Effector memory CD4-positive, alpha-beta T cell (primary cell): ENCODE data around the gene FAM20C.

Experiments
- DNase-seq, 3 donors: peaks; one replicate each; pipeline ENCODE4 v3.0.0-alpha.2; 2020
- H3K27ac ChIP-seq: 2 replicates; pipeline ENCODE4 v1.7.0; 2013; ENCODE audit warnings: mild to moderate bottlenecking, low read length, moderate library complexity; ENCODE audit not compliant: insufficient read depth, poor library complexity, severe bottlenecking
- H3K27me3 ChIP-seq: replicated peaks from 2 replicates; pipeline ENCODE4 v1.7.0; 2013; ENCODE audit warnings: mild to moderate bottlenecking, low read length; ENCODE audit not compliant: insufficient read depth, control insufficient read depth, poor library complexity, severe bottlenecking
- H3K36me3 ChIP-seq: 2 replicates; pipeline ENCODE4 v1.7.0; 2013; ENCODE audit warnings: mild to moderate bottlenecking, low read length, moderate library complexity; ENCODE audit not compliant: control insufficient read depth, insufficient read depth
- H3K4me1 ChIP-seq: 2 replicates; pipeline ENCODE4 v1.7.0; 2013; ENCODE audit warnings: low read length, mild to moderate bottlenecking; ENCODE audit not compliant: control insufficient read depth, insufficient read depth, poor library complexity, severe bottlenecking
- H3K4me3 ChIP-seq: 2 replicates; pipeline ENCODE4 v1.7.0; 2013; ENCODE audit warnings: low read length, low read depth, mild to moderate bottlenecking; ENCODE audit not compliant: insufficient read depth, poor library complexity, severe bottlenecking
- H3K9me3 ChIP-seq: 2 replicates; pipeline ENCODE4 v1.7.0; 2013; ENCODE audit warnings: mild to moderate bottlenecking, low read length, moderate library complexity; ENCODE audit not compliant: control insufficient read depth

Gene FAM20C

GRCh38 chr7:167090-167855 is 25.1 kb upstream of the FAM20C start:
- DNase-seq = no peak
- H3K9me3 ChIP-seq = no peaks in the 10 kb centered on the region

GRCh38 chr7:167976-168791 is 24.2 kb upstream of the FAM20C start:
- Histone ChIP-seq H3K4me3 (no peak overlapping the region), H3K27ac (no peak overlapping the region), H3K4me1 (no peaks in the 10 kb centered on the region), H3K9me3 (no peaks in the 10 kb centered on the region), H3K27me3 (no peaks in the 10 kb centered on the region), H3K36me3 (no peaks in the 10 kb centered on the region)
- no peak for DNase-seq

More at GRCh38 chr7:167090-167855, 25.1 kb upstream of the FAM20C start:
- no peak overlapping the region for H3K27ac ChIP-seq
- H3K4me3 ChIP-seq = no peak overlapping the region
- H3K4me1 ChIP-seq = no peaks in the 10 kb centered on the region
- H3K27me3 ChIP-seq = no peaks in the 10 kb centered on the region
- H3K36me3 ChIP-seq = no peaks in the 10 kb centered on the region

GRCh38 chr7:169276-170172 is 22.8 kb upstream of the FAM20C start:
- DNase-seq = no peak
- H3K9me3 ChIP-seq = no peaks in the 10 kb centered on the region
- H3K27ac ChIP-seq = no peak overlapping the region
- H3K27me3 ChIP-seq = no peaks in the 10 kb centered on the region
- no peak overlapping the region for H3K4me3 ChIP-seq
- H3K4me1 ChIP-seq = no peaks in the 10 kb centered on the region
- no peaks in the 10 kb centered on the region for H3K36me3 ChIP-seq

GRCh38 chr7:170551-171363 is 21.6 kb upstream of the FAM20C start:
- H3K9me3 ChIP-seq = no peaks in the 10 kb centered on the region
- no peaks in the 10 kb centered on the region for H3K27me3 ChIP-seq
- H3K4me3 ChIP-seq = no peak overlapping the region
- no peak for DNase-seq
- no peaks in the 10 kb centered on the region for H3K36me3 ChIP-seq
- H3K27ac ChIP-seq = no peak overlapping the region
- H3K4me1 ChIP-seq = no peaks in the 10 kb centered on the region

- no peaks in the 10 kb centered on the region for H3K27me3 ChIP-seq
- no peak overlapping the region for H3K27ac ChIP-seq
- DNase-seq = no peak
- no peak overlapping the region for H3K4me3 ChIP-seq
- H3K36me3 ChIP-seq = no peaks in the 10 kb centered on the region
- H3K9me3 ChIP-seq = no peaks in the 10 kb centered on the region
- H3K4me1 ChIP-seq = no peaks in the 10 kb centered on the region
These were observed 20.9 kb upstream of the FAM20C start for GRCh38 chr7:171364-171904.

GRCh38 chr7:171912-172515 is 20.4 kb upstream of the FAM20C start:
- Histone ChIP-seq H3K36me3 (no peaks in the 10 kb centered on the region), H3K27me3 (no peaks in the 10 kb centered on the region), H3K4me1 (no peaks in the 10 kb centered on the region), H3K27ac (no peak overlapping the region), H3K9me3 (no peaks in the 10 kb centered on the region), H3K4me3 (no peak overlapping the region)
- no peak for DNase-seq

- no peak overlapping the region for H3K27ac ChIP-seq
- H3K36me3 ChIP-seq = no peaks in the 10 kb centered on the region
- H3K4me1 ChIP-seq = no peaks in the 10 kb centered on the region
- DNase-seq = no peak
- H3K4me3 ChIP-seq = no peak overlapping the region
- H3K9me3 ChIP-seq = no peaks in the 10 kb centered on the region
- H3K27me3 ChIP-seq = no peaks in the 10 kb centered on the region
These were observed 19.0 kb upstream of the FAM20C start for GRCh38 chr7:173209-173918.

GRCh38 chr7:174716-175115 is 17.7 kb upstream of the FAM20C start:
- Histone ChIP-seq H3K27me3 (no peaks in the 10 kb centered on the region), H3K9me3 (no peaks in the 10 kb centered on the region), H3K4me3 (no peak overlapping the region), H3K27ac (no peak overlapping the region), H3K4me1 (no peaks in the 10 kb centered on the region), H3K36me3 (no peaks in the 10 kb centered on the region)
- DNase-seq = no peak
